ENCODE measurements around the gene PDGFC. TPM values are rescaled to one million over a fixed set of nuclear protein-coding genes. Genes with fewer than 3 reads are reported as not detected.

PDGFC gene
- total RNA-seq, 1 experiment from 2014 or later: 5.3 TPM

GRCh38 chr4:156830351-156830750, 141.2 kb downstream of the PDGFC start (continued):
- no peak for TF ChIP-seq SP1 (CRISPR knock-in tag; conservative IDR thresholded peaks at IDR 0.05)

GRCh38 chr4:156829201-156829873, 142.3 kb downstream of the PDGFC start:
- ChIA-PET POLR2A (no interaction called here), CTCF (no interaction called here)
- Mint-ChIP-seq H3K27me3 (ENCODE audit: low read depth) (no peaks in the 10 kb centered on the region), H3K36me3 (no peaks in the 10 kb centered on the region), H3K4me1 (no peaks in the 10 kb centered on the region), H3K4me3 (no peak overlapping the region), H3K9me3 (no peaks in the 10 kb centered on the region), H3K27ac (no peak overlapping the region)
- no peak for TF ChIP-seq NR1H2 (CRISPR knock-in tag; IDR thresholded peaks at IDR 0.05)
- TF ChIP-seq E2F4 (CRISPR knock-in tag; IDR thresholded peaks at IDR 0.05; ENCODE audit: borderline replicate concordance, low read depth): no peak
- no peak for TF ChIP-seq OVOL2 (CRISPR knock-in tag; IDR thresholded peaks at IDR 0.05; ENCODE audit: borderline replicate concordance)
- no peak for TF ChIP-seq AFF4 (CRISPR knock-in tag; IDR thresholded peaks at IDR 0.05; ENCODE audit: borderline replicate concordance)
- no peak for TF ChIP-seq MLX (CRISPR knock-in tag; IDR thresholded peaks at IDR 0.05)
- no peak for TF ChIP-seq ERG (CRISPR knock-in tag; IDR thresholded peaks at IDR 0.05)
- no peak for TF ChIP-seq STAT6 (CRISPR knock-in tag; conservative IDR thresholded peaks at IDR 0.05; ENCODE audit: low read depth)
- no peak for TF ChIP-seq TP53 (CRISPR knock-in tag; IDR thresholded peaks at IDR 0.05)
- no peak for TF ChIP-seq PREB (CRISPR knock-in tag; IDR thresholded peaks at IDR 0.05; ENCODE audit: borderline replicate concordance)
- no peak for TF ChIP-seq FOXP1 (CRISPR knock-in tag; IDR thresholded peaks at IDR 0.05; ENCODE audit: borderline replicate concordance)
- TF ChIP-seq HMGA2 (CRISPR knock-in tag; IDR thresholded peaks at IDR 0.05): no peak
- no peak for TF ChIP-seq PRDM15 (CRISPR knock-in tag; IDR thresholded peaks at IDR 0.05)
- no peak for TF ChIP-seq ATF6 (CRISPR knock-in tag; IDR thresholded peaks at IDR 0.05)
- no peak for ATAC-seq
- DNase-seq (ENCODE audit: low spot score): no peak

Data from WTC11 (cell line).